Pancreas (tissue), 10 donors: ENCODE measurements around the gene ISY1. TPM values are rescaled to one million over a fixed set of nuclear protein-coding genes. Genes with fewer than 3 reads are reported as not detected.
A peak's percentile ranks its signal among the peaks of the same experiment; 100 is the strongest.

Experiments used
- ATAC-seq, 4 donors: fragments of 200-7000 bp; cut with Tn5 transposase; one replicate each; pipeline versions ENCODE4 v1.8.0 to v1.9.1; 2020; ENCODE audit warnings: mild to moderate bottlenecking in 4 of 4, moderate library complexity in 4 of 4
- DNase-seq, 6 donors: peaks; one replicate each; pipeline ENCODE4 v3.0.0-alpha.2; 2020
- FAIRE-seq: peaks from 2 replicates; lab custom pipeline; 2012; peaks lifted over from hg19 to GRCh38; lab: Jason Lieb, UNC
- H3K27ac ChIP-seq, 4 donors: fragments of 200-600 bp; sonication (generic); 1 replicate in 3 of 4; 2 replicates in 1 of 4; pipeline versions ENCODE4 v1.5.0 to v1.8.0; 2020
- H3K27me3 ChIP-seq, 4 donors: fragments of 200-600 bp; one replicate each; pipeline ENCODE4 v1.8.0; 2021
- H3K36me3 ChIP-seq, 3 donors: fragments of 200-600 bp; sonication (generic) in 1 of 3; one replicate each; pipeline versions ENCODE4 v1.5.0 to v1.8.0; 2020 to 2021
- H3K4me1 ChIP-seq, 3 donors: fragments of 200-600 bp; one replicate each; pipeline ENCODE4 v1.8.0; 2021
- H3K4me3 ChIP-seq, 4 donors: fragments of 200-600 bp; sonication (generic) in 2 of 4; one replicate each; pipeline versions ENCODE4 v1.5.0 to v1.8.0; 2020 to 2021
- H3K9me3 ChIP-seq, 4 donors: fragments of 200-600 bp; one replicate each; pipeline ENCODE4 v1.8.0; 2021
- WGBS, 2 donors: extraction: QIAGEN DNeasy Blood & Tissue Kit; methylation state at CpG; one replicate each; pipeline ENCODE4 v1.1.7; 2013; 5-methylcytosine and 5-hydroxymethylcytosine counted together
- intact Hi-C, 3 donors: fragments of 100-400 bp; cut with DNase I; formaldehyde crosslinking; loops; one replicate each; pipeline versions ENCODE4 v1.11.1 to v1.14.2; 2022
- polyA plus RNA-seq, 2 donors: library from polyadenylated mRNA; stranded (reverse); fragments of 200-250 nt; gene quantifications; one replicate each; pipeline ENCODE4 v1.2.3, GENCODE V29; 2013
- total RNA-seq, 6 donors: library from RNA; stranded (reverse); fragmentation: NEBNext Ultra II Directional in 4 of 6; extraction: Animal tissue kit (Norgen Biotek cat#: 25700) in 4 of 6; gene quantifications; one replicate each; pipeline versions ENCODE4 v1.2.1 to v1.2.4, GENCODE V29; 2021 to 2023
- TF ChIP-seq, protein P1 (sequence below), 4 donors: fragments of 200-600 bp; sonication (generic) in 3 of 4; IDR thresholded peaks; one replicate each; pipeline versions ENCODE4 v1.5.0 to v1.8.0; 2021; ENCODE audit warnings: antibody characterized with exemption in 4 of 4
- donor health status: healthy with polysubstance abuse.
- donor health status: DM: no; HTN: no; CAD: no; lungs with moderate emphysema.
- donor health status: DM: no; HTN: no; CAD: no.
- donor health status: control.
- donor health status: control.
- donor health status: Bipolar disorder and iron deficiency.
- donor health status: DM: yes; HTN: yes; CAD: no.
- donor health status: DM: no; HTN: no; CAD: no.
- donor health status: DM: no; HTN: no; CAD: no.
- donor health status: DM: yes; HTN: yes; CAD: no.

ISY1 gene
- total and polyA plus RNA-seq, 8 donors: 9.2 to 17.2 (median 13.8) TPM

DNA sequence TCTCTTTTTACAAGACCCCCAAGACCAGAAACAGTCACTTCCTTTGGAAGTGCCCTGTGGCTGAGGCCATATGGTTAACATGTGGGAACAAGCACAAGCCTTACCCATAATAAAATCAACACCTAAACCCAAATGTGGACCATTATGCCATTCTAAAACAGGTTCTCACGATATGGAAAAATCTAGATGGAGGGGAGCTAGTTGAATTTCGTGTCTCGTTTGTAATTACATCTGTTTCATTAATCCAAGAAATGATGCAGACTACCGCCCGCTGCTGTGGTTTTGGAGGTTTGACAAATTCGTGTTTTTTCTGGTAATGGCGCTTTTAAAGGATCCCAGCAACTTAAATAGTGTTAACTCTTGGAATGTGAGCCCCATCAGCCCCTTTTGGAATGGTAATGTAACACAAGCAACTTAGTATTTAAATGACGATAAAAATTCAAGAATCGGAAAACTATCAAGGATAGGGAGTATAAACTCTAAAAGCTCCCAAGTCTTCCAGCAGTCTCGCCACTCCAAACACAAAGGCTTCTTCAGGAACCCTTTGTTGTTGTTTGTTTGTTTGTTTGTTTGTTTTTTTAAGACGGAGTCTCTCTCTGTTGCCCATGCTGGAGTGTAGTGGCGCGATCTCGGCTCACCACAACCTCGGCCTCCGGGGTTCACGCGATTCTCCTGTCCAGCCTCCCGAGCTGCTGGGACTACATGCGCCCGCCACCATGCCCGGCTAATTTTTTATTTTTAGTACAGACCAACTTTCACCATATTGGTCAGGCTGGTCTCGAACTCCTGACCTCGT is 21.7 kb upstream of the ISY1 start:
- ATAC-seq: peak in 3 of 4 donors; percentile 5 to 6 (median 6)
- intact Hi-C loops: no loop called here
- FAIRE-seq: no peak

DNA sequence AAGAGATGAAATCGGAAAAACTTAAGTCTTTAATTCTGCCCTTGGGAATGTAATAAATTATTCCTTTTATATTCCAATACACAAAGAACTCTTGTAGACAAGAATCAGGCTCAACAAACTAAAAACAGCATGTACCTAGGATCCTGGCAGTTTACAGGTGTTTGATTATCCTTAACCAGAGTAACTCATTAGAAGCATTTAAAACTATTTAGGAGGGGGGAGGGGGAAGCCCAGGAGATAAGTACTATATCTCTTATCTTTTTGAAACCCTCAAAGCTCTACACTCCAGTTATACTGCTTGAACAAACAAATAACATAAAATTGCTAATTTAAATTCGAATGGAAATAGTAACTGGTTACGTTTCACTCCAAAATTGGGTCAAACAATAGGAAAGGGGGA is 21.0 kb upstream of the ISY1 start:
- Histone ChIP-seq H3K36me3 (peaks cover 0 to 10% (median 2%) of the 10 kb centered on the region in 3 donors), H3K9me3 (no peaks in the 10 kb centered on the region), H3K4me3 (peak overlapping the region; percentile 76 to 95 (median 86)), H3K27ac (peak overlapping the region in 3 of 4 donors; percentile 97 to 99 (median 97)), H3K4me1 (peaks cover 26 to 55% (median 45%) of the 10 kb centered on the region in 3 donors), H3K27me3 (no peaks in the 10 kb centered on the region)
- FAIRE-seq: no peak
- TF ChIP-seq, protein P1, sequence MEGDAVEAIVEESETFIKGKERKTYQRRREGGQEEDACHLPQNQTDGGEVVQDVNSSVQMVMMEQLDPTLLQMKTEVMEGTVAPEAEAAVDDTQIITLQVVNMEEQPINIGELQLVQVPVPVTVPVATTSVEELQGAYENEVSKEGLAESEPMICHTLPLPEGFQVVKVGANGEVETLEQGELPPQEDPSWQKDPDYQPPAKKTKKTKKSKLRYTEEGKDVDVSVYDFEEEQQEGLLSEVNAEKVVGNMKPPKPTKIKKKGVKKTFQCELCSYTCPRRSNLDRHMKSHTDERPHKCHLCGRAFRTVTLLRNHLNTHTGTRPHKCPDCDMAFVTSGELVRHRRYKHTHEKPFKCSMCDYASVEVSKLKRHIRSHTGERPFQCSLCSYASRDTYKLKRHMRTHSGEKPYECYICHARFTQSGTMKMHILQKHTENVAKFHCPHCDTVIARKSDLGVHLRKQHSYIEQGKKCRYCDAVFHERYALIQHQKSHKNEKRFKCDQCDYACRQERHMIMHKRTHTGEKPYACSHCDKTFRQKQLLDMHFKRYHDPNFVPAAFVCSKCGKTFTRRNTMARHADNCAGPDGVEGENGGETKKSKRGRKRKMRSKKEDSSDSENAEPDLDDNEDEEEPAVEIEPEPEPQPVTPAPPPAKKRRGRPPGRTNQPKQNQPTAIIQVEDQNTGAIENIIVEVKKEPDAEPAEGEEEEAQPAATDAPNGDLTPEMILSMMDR (IDR thresholded peaks at IDR 0.05): no peak
- ATAC-seq: no peak
- intact Hi-C loops: no loop called here
- WGBS, 2 donors: 3 to 4% methylated on average over 3 of the region's 3 CpGs
- DNase-seq: no peak

More for the DNA sequence above, 21.7 kb upstream of the ISY1 start:
- TF ChIP-seq, protein P1 (IDR thresholded peaks at IDR 0.05): no peak
- peak overlapping the region; percentile 97 to 100 (median 98) for H3K27ac ChIP-seq
- no peak for DNase-seq
- H3K36me3 ChIP-seq: peaks cover 0 to 10% (median 2%) of the 10 kb centered on the region in 3 donors
- no peaks in the 10 kb centered on the region for H3K27me3 ChIP-seq
- H3K4me3 ChIP-seq: peak overlapping the region; percentile 76 to 95 (median 86)
- H3K4me1 ChIP-seq: peaks cover 21 to 47% (median 39%) of the 10 kb centered on the region in 3 donors
- 0% methylated on average over 24 of the region's 24 CpGs for WGBS, 2 donors
- H3K9me3 ChIP-seq: no peaks in the 10 kb centered on the region

DNA sequence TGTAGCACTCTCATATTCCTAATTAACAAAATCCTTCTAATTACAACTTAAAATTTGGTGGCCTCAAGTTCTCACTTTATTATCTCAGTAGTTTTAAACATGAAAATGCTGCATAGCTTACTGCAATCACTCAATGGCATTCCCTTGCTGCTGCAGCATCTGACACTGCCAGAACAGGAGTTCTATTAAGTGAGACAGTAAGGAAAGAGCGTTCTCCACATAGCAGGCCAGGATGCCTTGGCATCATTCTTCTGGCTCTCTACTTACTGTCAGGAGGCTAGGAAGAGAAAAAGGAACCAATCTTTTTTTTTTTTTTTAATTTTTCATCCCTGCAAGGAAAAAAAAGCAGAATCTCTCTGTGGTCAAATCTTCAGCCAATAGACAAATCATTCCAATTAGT is 19.6 kb upstream of the ISY1 start:
- Histone ChIP-seq H3K27ac (peak overlapping the region in 3 of 4 donors; percentile 97 to 99 (median 97)), H3K36me3 (peaks cover 0 to 10% (median 0%) of the 10 kb centered on the region in 3 donors), H3K9me3 (no peaks in the 10 kb centered on the region), H3K4me3 (peak overlapping the region in 3 of 4 donors; percentile 76 to 95 (median 77)), H3K4me1 (peaks cover 33 to 60% (median 55%) of the 10 kb centered on the region in 3 donors), H3K27me3 (no peaks in the 10 kb centered on the region)
- DNase-seq (no peak), ATAC-seq (no peak), FAIRE-seq (no peak)
- TF ChIP-seq, protein P1 (IDR thresholded peaks at IDR 0.05): no peak
- intact Hi-C loops: no loop called here
- WGBS, 2 donors: 17 to 34% methylated on average over 1 of the region's 1 CpG

DNA sequence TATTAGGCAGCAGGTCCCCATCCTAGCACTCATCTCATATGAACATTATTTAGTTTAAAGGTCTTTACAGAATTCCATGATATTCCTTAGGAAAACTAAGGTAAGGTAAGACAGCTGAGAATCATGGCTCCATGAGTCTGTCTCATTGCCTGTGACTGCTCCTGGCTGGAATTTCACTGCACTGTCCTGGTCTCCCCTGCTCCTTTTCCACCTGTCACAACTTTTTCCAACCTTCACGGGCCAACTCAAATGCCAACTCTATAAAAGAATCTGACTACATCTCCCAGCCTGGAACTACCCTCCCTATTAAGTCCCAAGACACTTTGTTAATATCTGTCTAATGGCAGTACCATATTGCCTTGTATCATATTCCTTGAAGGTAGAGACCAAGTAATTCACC is 15.2 kb upstream of the ISY1 start:
- H3K27ac ChIP-seq: no peak overlapping the region

More for the DNA sequence above, 15.2 kb upstream of the ISY1 start:
- TF ChIP-seq, protein P1 (IDR thresholded peaks at IDR 0.05): no peak
- intact Hi-C loops: loop anchor here in 1 of 3 donors (10.0 kb wide), 1 partner anchor 69 kb away; the partner anchor contains the start of gene COPG1
- no peak for DNase-seq
- Histone ChIP-seq H3K4me3 (peak overlapping the region in 1 of 4 donors; percentile 6), H3K9me3 (no peaks in the 10 kb centered on the region), H3K36me3 (peaks cover under 1 to 15% (median 5%) of the 10 kb centered on the region in 3 donors), H3K27me3 (no peaks in the 10 kb centered on the region), H3K4me1 (peaks cover 41 to 72% (median 64%) of the 10 kb centered on the region in 3 donors)
- FAIRE-seq: no peak
- ATAC-seq: no peak
- 14 to 30% methylated on average over 1 of the region's 1 CpG for WGBS, 2 donors
